ENCODE measurements around the gene CCDC73.
"Not testable (repeated sequence)": the region's sequence is repeated elsewhere in the genome, so short reads cannot be mapped to it uniquely, and the experiment has no call there.

The CCDC73 gene

DNA sequence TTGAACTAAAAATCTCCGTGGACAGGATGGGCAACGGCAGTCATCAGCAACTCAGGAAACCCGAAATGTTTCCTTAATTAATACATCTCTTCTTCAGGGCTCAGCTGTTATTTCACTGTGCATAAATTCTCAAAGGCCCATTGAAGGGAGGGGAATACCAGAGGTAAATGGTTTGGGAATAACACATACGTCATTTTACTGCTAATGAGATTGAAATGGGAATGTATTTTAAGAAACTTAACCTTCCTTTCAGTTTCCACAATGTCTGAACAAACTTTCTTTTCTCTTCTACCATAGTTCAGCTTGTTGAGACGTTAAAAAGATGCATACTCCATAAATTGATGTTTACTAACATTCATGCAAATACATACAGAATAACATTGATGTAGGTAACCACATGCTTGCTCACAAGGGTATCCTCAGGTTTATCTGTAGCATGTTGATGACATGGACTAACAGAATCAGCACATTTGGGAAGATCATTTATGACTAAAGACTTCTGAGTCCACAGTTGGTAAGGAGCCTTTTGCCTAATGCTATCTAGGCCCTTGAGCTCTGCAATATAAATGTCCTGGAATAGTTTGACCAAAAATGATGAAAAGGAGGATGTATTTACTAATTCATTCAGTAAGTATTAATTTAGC is 27.6 kb upstream of the CCDC73 start:
- peak; percentile 33 for FAIRE-seq
- TF ChIP-seq POLR2A (IDR thresholded peaks at IDR 0.05; ENCODE audit: low read depth, low read length), result no peak
- DNase-seq (ENCODE audit: insufficient read length, low spot score), result no peak

DNA sequence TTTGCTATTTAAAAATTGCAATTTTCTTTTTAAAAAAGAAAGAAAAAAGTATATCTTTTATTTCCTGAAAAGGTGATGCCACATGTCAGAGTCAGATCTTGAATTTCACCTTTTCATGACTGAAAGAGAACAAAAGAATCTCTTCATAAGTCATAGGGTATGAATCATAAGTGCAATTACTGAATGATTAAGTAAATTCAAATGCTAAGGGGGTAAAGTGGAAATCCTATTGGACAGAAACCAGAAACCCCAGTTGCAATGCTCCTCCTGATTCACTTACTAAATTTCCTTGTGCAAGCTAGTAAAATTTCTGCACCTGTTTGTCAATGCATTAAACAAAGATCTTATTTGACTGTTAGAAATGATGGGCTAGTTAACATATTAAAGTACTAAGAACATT is 27.1 kb upstream of the CCDC73 start:
- TF ChIP-seq POLR2A (IDR thresholded peaks at IDR 0.05; ENCODE audit: low read depth, low read length), result no peak
- FAIRE-seq (peak; percentile 89), DNase-seq (ENCODE audit: insufficient read length, low spot score) (no peak)

DNA sequence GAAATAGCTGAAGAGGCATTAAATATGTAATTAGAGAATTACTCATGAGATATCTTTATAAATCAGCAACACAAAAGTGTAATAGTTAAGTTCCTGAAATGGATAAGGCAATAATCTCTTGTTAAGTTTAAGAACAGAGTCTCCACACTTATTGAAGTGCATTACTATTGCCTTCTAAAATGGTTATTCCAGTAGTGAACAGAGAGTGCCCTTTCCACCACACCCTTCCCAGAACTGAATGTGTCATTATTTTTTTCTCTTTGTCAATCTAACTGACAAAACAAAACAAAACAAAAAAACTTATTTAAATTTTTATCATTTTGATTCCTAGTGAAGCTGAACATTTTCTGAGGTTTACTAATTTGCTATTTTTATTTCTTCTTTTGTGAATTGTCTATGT is 26.0 kb upstream of the CCDC73 start:
- DNase-seq (ENCODE audit: insufficient read length, low spot score) (no peak), FAIRE-seq (peak; percentile 52)
- TF ChIP-seq POLR2A (IDR thresholded peaks at IDR 0.05; ENCODE audit: low read depth, low read length), result no peak

DNA sequence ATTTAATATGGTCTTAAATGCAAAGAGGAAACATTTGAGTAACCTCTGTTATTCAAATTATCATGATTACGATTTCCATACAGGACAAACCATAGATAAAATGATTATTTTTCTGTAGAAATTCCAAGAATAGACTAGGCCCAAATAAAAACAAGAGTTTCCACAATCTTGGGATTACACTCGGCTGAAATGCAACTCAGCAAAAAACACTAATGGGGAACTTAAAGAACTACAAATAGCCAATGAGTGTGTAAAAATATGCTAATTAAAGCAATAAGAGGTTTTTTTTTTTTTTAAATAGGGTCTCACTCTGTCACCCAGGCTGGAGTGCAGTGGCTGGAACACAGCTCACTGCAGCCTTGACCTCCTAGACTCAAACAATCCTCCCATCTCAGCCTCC is 24.7 kb upstream of the CCDC73 start:
- no peak for FAIRE-seq
- no peak for TF ChIP-seq POLR2A (IDR thresholded peaks at IDR 0.05; ENCODE audit: low read depth, low read length)
- no peak for DNase-seq (ENCODE audit: insufficient read length, low spot score)

DNA sequence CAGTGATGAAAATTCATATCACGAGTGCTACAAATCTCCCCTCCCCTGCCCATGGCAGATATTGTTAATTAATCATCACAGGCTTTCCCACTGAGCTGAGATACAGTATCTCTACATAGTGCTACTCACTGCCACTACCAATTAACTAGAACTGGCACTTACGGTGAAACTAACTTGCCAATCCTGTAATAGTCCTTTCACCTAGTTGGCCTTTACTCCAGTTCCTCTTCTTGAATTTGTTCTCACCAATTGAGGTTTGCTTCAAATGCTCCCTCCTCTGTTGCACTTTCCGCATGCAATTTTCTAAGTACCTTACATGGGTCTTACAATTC is 23.4 kb upstream of the CCDC73 start:
- no peak for DNase-seq (ENCODE audit: insufficient read length, low spot score)
- no peak for TF ChIP-seq POLR2A (IDR thresholded peaks at IDR 0.05; ENCODE audit: low read depth, low read length)
- FAIRE-seq, result peak; percentile 30

DNA sequence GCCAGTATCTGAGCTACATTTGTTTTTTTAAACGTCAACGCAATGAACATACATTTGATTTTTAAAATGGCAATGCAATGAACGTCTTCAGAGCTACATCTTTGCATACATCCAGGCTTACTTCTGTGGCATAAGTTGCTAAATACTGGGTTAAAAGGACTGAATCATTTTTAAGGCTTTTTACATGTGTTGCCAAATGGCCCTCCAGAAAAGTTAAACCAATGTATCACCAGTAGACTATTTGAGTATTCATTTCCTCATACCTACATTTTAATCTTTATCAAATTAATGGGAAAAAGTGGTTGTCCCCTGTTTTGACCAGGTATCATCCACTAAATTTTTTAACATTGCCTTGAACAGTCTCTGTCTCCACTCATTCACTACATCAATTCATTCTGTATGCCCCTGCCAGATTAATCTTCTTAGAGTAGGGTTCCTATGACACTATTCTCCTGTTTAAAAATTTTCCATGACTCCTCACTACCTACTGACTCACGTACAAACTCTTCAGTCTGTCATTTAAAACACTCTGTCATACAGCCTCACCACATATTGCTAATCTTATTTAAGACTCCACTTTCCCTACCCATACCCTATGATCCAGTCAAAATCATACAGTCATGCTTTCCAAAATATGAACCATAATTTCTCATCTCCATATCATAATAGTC is 22.9 kb upstream of the CCDC73 start:
- peak; percentile 64 for FAIRE-seq
- TF ChIP-seq POLR2A (IDR thresholded peaks at IDR 0.05; ENCODE audit: low read depth, low read length), result no peak
- no peak for DNase-seq (ENCODE audit: insufficient read length, low spot score)

DNA sequence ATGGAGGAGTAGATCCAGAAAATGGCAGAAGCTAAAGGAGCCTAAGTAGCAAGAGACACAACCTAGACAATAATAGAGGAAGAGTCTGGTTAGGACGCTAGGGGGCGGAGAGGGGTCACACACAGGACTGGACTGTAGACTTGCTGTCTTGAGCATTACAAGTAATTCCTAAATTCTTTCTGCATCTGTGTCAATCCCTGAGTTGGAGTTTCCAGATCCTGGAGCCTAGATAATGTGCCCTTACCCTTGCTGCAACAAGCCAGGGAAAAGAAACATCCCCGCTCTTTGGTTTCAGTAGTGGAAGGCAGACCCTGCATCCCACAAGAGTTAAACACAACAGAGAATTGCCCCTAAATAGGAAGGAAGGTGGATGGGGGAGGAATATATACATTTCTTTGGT is 14.9 kb upstream of the CCDC73 start:
- no peak for TF ChIP-seq POLR2A (IDR thresholded peaks at IDR 0.05; ENCODE audit: low read depth, low read length)
- FAIRE-seq (peak; percentile 95), DNase-seq (ENCODE audit: insufficient read length, low spot score) (peak; percentile 45)

DNA sequence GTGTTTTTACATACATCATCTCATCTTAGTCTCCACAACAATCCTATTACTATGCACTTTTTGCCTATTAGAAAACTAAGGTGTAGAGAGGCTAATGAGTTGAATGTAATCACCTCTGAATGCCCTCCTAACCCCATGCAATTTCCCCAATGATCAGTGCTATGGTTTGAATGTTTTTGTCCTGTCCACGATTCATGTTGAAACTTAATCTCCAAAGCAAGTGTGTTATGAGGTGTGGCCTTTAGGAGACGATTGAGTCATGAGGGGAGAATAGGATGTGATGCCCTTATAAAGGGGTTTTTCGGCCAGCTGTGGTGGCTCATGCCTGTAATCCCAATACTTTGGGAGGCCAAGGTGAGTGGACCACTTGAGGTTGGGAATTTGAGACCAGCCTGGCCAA is 2.0 kb upstream of the CCDC73 start:
- FAIRE-seq, result no peak
- no peak for DNase-seq (ENCODE audit: insufficient read length, low spot score)
- TF ChIP-seq POLR2A (IDR thresholded peaks at IDR 0.05; ENCODE audit: low read depth, low read length), result no peak

DNA sequence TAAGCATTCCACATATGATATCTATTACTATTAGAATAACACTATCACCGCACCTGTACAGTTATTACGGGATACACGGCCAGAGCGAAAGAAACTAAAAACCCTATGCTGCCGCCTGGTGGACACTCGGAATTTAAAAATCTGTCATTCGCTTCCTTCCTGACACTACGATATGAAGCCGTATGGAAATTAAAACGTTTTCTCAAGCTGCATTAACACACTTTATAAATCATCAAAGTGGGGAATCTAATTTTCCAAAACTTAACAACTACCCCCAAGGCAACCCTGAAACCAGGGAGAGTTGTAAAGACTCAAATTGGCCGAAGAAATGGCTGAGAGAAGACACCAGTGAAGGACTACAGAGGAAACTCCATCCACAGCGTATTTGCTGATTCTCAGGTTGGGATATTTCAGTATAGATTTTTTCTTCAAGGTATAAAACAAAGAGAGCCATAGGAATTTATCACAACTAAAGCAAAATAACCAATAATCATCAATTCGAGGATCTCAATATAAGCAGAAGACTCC is 1.4 kb downstream of the CCDC73 start:
- TF ChIP-seq POLR2A (IDR thresholded peaks at IDR 0.05; ENCODE audit: low read depth, low read length), result no peak
- DNase-seq (ENCODE audit: insufficient read length, low spot score), result no peak
- FAIRE-seq, result no peak

DNA sequence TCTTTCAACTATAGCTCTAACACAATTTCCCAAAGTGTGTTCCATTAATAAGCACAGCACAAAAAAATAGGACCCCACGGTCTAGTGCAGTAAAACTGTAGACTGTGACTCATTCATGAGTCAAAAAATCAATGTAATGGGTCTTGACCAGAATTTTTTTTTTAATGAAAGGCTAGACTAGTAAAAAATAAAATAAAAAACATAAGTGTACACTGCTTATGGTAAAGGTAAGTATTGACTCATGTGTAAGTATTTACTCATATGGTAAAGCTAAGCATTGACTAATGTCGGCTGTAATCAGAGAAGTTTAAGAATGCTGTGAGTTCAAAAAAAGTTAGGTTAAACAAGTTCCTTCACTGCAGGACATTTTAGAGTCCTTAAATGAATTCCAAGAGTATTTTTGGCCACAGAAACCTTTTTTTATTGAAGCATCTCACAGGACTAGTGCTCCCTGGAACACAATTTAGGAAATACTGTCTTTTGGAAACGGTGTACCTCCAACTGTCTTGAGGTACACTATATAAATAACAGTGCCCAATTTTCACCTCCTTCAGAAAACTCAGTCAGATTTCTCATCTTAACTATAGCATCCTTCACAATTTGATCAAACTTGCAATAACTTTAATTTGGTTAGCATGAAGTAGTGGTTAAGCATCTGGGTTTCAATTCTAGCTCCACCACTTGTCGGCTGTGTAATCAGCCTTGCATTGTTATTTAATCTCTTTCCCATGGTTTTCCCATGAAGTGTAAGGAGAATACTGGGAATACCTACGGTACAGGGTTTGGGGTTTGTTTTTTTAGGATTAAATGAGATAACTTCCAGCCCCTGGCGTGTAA is 2.1 kb downstream of the CCDC73 start:
- DNase-seq (ENCODE audit: insufficient read length, low spot score) (no peak), FAIRE-seq (no peak)
- TF ChIP-seq POLR2A (IDR thresholded peaks at IDR 0.05; ENCODE audit: low read depth, low read length), result no peak

DNA sequence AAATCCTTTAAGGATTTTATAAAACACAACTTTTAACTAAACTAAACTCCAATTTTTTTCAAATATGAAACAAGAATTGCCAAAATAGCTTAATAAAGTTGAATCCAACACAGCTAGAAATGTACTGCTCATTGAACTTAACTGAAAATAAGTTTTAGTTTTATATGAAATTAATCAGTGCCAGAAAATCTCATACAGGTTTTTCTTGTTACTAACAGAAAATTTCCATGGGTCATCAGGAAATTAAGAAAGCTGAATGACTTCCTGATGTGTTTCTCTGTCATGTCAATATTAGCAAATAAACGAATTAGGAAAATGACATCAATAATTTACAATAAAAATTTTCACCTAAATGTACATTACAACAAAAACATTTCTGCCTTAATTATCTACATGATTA is 3.5 kb downstream of the CCDC73 start:
- TF ChIP-seq POLR2A (IDR thresholded peaks at IDR 0.05; ENCODE audit: low read depth, low read length), result no peak
- no peak for FAIRE-seq

DNA sequence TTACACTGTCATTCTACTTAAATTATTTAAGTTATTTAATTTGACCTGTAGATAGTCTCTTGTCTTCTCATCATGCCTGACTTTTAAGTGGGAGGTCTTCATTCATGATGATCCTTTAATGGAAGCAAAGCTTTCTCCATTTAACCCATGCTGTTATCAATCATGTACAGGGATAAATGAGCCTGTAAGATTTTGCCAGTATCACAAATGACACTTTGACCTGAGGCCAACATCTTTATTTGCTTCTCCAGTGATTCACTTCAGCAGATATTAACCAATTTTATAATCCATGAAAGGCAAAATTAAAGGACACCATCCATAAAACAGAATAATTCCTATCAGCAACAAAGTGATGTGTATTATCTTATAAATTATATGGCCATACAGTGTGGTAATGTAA is 7.7 kb downstream of the CCDC73 start:
- no peak for FAIRE-seq
- DNase-seq (ENCODE audit: insufficient read length, low spot score), result no peak
- TF ChIP-seq POLR2A (IDR thresholded peaks at IDR 0.05; ENCODE audit: low read depth, low read length), result no peak

More for the DNA sequence above, 3.5 kb downstream of the CCDC73 start:
- no peak for DNase-seq (ENCODE audit: insufficient read length, low spot score)

DNA sequence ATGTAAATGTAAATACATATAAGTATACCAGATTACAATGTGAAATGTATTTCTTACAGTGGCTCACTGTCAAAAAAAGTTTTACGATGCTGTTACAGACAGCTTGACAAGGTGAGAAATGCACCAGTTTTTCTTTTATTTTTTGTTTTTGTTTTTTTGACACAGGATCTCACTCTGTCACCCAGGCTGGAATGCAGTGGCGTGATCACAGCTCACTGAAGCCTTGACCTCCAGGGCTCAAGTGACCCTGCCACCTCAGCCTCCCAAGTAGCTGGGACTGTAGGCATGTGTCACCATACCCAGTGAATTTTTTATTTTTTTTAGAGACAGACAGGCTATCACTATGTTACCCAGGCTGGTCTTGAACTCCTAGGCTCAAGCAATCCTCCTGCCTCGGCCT is 9.2 kb downstream of the CCDC73 start:
- no peak for TF ChIP-seq POLR2A (IDR thresholded peaks at IDR 0.05; ENCODE audit: low read depth, low read length)
- DNase-seq (ENCODE audit: insufficient read length, low spot score) (no peak), FAIRE-seq (no peak)

DNA sequence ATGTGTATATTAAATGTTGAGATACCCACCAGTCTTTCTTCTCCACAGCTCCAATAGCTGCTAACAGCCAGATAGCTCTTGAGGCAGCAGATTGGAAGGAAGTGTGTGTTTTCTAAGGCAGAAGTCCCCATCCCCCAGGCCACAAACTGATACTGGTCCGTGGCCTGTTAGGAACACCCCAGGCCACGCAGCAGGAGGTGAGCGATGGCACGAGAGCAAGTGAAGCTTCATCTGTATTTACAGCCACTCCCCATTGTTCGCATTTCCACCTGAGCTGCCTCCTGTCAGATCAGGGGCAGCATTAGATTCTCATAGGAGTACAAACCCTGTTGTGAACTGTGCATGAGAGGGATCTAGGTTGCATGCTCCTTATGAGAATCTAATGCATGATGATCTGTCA is 12.7 kb downstream of the CCDC73 start:
- FAIRE-seq (no peak), DNase-seq (ENCODE audit: insufficient read length, low spot score) (no peak)
- no peak for TF ChIP-seq POLR2A (IDR thresholded peaks at IDR 0.05; ENCODE audit: low read depth, low read length)

DNA sequence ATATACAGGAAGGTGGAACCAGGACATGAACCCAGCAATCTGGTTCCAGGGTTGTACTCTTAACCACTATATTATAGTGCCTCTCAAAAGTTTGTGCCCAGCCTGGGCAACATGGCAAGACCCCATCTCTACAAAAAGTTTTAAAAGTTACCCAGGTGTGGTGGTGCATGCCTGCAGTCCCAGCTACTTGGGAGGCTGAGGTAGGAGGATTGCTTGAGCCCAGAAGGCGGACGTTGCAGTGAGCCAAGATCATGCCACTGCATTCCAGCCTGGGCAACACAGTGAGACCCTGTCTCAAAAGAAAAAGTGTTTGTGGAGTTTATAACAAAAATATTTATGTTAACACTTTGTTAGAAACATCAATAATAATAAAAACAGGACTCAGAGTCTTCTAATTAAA is 13.6 kb downstream of the CCDC73 start:
- FAIRE-seq; DNase-seq (ENCODE audit: insufficient read length, low spot score): not testable (repeated sequence)

Measured in H54 (cell line).